Psoas muscle (tissue), 8 donors: ENCODE data around the gene EARS2. TPM values are rescaled to one million over a fixed set of nuclear protein-coding genes. Genes with fewer than 3 reads are reported as not detected.

Source experiments
- ATAC-seq, 4 donors: fragments of 200-7000 bp; cut with Tn5 transposase; one replicate each; pipeline ENCODE4 v1.9.1; 2020; ENCODE audit warnings: moderate library complexity in 3 of 4, mild to moderate bottlenecking in 2 of 4
- DNase-seq, 2 donors: peaks; one replicate each; pipeline ENCODE4 v3.0.0-alpha.2; 2020
- H3K27ac ChIP-seq: fragments of 200-600 bp; one replicate; pipeline ENCODE4 v1.8.0; 2022
- H3K27me3 ChIP-seq, 3 donors: fragments of 200-600 bp in 1 of 3; one replicate each; pipeline versions ENCODE4 v1.6.1 to v1.8.0; 2013 to 2022; ENCODE audit warnings: low read length in 2 of 3, mild to moderate bottlenecking in 2 of 3, moderate library complexity in 1 of 3; ENCODE audit not compliant: insufficient read depth in 3 of 3
- H3K36me3 ChIP-seq, 2 donors: fragments of 200-600 bp in 1 of 2; one replicate each; pipeline versions ENCODE4 v1.6.1 to v1.8.0; 2013 to 2022; ENCODE audit warnings: low read depth in 1 of 2, mild to moderate bottlenecking in 1 of 2, moderate library complexity in 1 of 2; ENCODE audit not compliant: insufficient read depth in 1 of 2
- H3K4me1 ChIP-seq: fragments of 200-600 bp; one replicate; pipeline ENCODE4 v1.8.0; 2022
- H3K4me3 ChIP-seq: fragments of 200-600 bp; one replicate; pipeline ENCODE4 v1.8.0; 2022; ENCODE audit warnings: mild to moderate bottlenecking
- H3K9me3 ChIP-seq: fragments of 200-600 bp; one replicate; pipeline ENCODE4 v1.8.0; 2022
- WGBS, 3 donors: extraction: QIAGEN DNeasy Blood & Tissue Kit; methylation state at CpG; one replicate each; pipeline versions ENCODE4 v1.1.6 to v1.1.7; 2013; 5-methylcytosine and 5-hydroxymethylcytosine counted together
- intact Hi-C, 2 donors: fragments of 100-400 bp; cut with DNase I; formaldehyde crosslinking; loops; one replicate each; pipeline versions ENCODE4 v1.11.0 to v1.14.2; 2022
- polyA plus RNA-seq, 3 donors: library from polyadenylated mRNA; stranded (reverse); fragments of 200-250 nt; gene quantifications; one replicate each; pipeline ENCODE4 v1.2.3, GENCODE V29; 2013
- total RNA-seq, 4 donors: library from RNA; stranded (reverse); fragmentation: NEBNext Ultra II Directional in 2 of 4; extraction: Animal tissue kit (Norgen Biotek cat#: 25700) in 2 of 4; gene quantifications; one replicate each; pipeline versions ENCODE4 v1.2.1 to v1.2.4, GENCODE V29; 2021 to 2023
- TF ChIP-seq, protein P1 (sequence below): fragments of 200-600 bp; IDR thresholded peaks from one replicate; pipeline ENCODE4 v1.8.0; 2022; ENCODE audit warnings: antibody characterized with exemption
- donor health status: healthy with polysubstance abuse.
- donor health status: DM: no; HTN: no; CAD: no; lungs with moderate emphysema.
- donor health status: Bipolar disorder and iron deficiency.
- donor health status: healthy.
- donor health status: DM: yes; HTN: yes; CAD: no.
- donor health status: DM: no; HTN: no; CAD: no.
- donor health status: DM: no; HTN: no; CAD: no.
- donor health status: DM: yes; HTN: yes; CAD: no.

Gene EARS2
- total and polyA plus RNA-seq, 7 donors, result 12.1 to 28.3 (median 19.8) TPM

DNA sequence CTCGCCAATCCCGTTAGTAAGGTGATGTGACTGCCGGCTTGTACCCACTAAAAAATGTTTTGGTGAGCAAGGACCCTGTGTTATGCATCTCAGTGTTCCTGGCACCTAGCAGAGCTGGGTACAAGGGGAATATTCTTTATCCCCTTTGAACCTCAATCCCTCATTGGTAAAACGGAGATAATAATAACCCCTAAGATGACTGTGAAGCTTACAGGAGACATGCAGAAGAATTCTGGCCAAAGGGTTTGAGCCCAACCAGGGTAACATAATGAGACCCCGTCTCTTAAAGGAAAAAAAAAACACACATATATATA, 47.8 kb downstream of the EARS2 start:
- H3K27ac ChIP-seq, result peak overlapping the region; percentile 95
- H3K4me3 ChIP-seq, result peak overlapping the region; percentile 94
- peaks cover 0 to 6% of the 10 kb centered on the region in 2 donors for H3K36me3 ChIP-seq
- intact Hi-C loops, result no loop called here
- no peak for ATAC-seq
- H3K9me3 ChIP-seq, result no peaks in the 10 kb centered on the region
- TF ChIP-seq, protein P1, sequence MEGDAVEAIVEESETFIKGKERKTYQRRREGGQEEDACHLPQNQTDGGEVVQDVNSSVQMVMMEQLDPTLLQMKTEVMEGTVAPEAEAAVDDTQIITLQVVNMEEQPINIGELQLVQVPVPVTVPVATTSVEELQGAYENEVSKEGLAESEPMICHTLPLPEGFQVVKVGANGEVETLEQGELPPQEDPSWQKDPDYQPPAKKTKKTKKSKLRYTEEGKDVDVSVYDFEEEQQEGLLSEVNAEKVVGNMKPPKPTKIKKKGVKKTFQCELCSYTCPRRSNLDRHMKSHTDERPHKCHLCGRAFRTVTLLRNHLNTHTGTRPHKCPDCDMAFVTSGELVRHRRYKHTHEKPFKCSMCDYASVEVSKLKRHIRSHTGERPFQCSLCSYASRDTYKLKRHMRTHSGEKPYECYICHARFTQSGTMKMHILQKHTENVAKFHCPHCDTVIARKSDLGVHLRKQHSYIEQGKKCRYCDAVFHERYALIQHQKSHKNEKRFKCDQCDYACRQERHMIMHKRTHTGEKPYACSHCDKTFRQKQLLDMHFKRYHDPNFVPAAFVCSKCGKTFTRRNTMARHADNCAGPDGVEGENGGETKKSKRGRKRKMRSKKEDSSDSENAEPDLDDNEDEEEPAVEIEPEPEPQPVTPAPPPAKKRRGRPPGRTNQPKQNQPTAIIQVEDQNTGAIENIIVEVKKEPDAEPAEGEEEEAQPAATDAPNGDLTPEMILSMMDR, result no peak
- DNase-seq, result no peak
- no peaks in the 10 kb centered on the region for H3K27me3 ChIP-seq
- WGBS, 3 donors, result 4 to 13% (median 7%) methylated on average over 5 of the region's 5 CpGs
- H3K4me1 ChIP-seq, result peaks cover 18% of the 10 kb centered on the region

DNA sequence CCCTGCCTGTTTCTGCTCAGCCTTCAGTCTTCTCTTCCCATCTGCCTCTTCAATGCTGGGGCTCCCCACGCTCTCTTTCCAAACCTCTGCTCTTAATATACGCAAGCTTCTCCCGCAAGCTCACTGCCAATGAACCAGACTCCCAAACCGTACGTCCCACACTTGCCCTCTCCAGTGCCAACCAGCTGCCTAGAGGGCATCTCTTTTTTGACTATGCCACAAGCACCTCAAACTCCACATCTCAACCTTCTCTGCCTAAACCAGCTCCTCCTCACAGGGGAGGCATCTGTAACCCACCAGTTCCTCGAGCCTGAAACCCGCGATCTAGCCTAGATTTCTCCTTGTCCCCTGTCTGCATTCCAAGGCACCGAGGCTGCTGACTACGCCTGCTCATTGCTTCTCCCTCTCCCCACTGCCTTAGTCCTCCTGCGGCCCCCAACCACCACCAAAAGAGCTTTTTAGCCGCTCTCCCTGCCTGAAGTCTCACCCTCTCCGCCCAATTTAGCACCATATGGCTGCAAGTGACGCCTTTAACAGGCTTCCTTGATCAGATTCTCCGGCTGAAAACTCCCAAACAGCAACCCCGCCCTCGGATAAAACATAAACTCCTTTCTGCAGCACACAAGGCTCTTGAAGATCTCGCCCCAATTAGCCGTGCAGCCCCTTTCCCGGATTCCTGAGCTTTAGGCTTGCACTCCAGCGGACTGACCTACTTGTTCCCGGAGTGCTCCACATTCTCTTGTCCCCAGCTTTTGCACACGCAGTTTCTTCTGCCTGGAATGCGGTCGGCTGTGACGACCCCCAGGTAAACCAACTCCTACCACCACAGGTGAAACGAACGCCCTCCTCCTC, 48.3 kb downstream of the EARS2 start:
- WGBS, 3 donors, result 24 to 36% (median 25%) methylated on average over 28 of the region's 28 CpGs
- Histone ChIP-seq H3K4me3 (peak overlapping the region; percentile 94), H3K36me3 (peaks cover 0 to under 1% of the 10 kb centered on the region in 2 donors), H3K9me3 (no peaks in the 10 kb centered on the region), H3K27me3 (no peaks in the 10 kb centered on the region), H3K27ac (peak overlapping the region; percentile 95), H3K4me1 (peaks cover 24% of the 10 kb centered on the region)
- TF ChIP-seq, protein P1, result no peak
- DNase-seq (no peak), ATAC-seq (no peak)
- intact Hi-C loops, result no loop called here

DNA sequence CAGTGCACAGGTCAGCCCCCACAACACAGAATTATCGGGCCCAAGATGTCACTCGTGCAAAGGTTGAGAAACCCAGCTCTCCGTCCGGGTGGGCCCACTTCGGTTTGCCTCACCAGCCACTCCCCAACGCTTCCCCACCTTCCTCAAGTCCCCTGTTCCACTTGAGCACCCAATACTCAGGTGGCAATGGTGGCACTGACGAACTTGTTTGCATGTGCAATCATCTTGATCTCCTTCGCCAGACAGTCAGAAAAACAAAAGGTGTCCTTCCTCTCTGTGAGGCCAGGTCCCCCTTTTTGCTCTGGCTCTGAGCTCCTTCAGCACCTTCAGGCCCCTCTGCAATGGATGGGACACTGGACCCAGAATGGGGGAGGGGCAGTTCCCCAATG, 50.5 kb downstream of the EARS2 start:
- no peak for ATAC-seq
- H3K4me1 ChIP-seq, result peaks cover 32% of the 10 kb centered on the region
- DNase-seq, result no peak
- no peaks in the 10 kb centered on the region for H3K9me3 ChIP-seq
- peaks cover 0 to 4% of the 10 kb centered on the region in 2 donors for H3K36me3 ChIP-seq
- H3K27me3 ChIP-seq, result no peaks in the 10 kb centered on the region
- TF ChIP-seq, protein P1, result no peak
- no peak overlapping the region for H3K4me3 ChIP-seq
- intact Hi-C loops, result no loop called here
- WGBS, 3 donors, result 93 to 95% (median 95%) methylated on average over 8 of the region's 8 CpGs
- H3K27ac ChIP-seq, result peak overlapping the region; percentile 86

GRCh38 chr16:23505671-23506605, 51.2 kb downstream of the EARS2 start:
- no peak for ATAC-seq
- no peak for DNase-seq
- WGBS, 3 donors, result 70 to 82% (median 74%) methylated on average over 7 of the region's 7 CpGs
- Histone ChIP-seq H3K4me1 (peaks cover 37% of the 10 kb centered on the region), H3K9me3 (no peaks in the 10 kb centered on the region), H3K27me3 (no peaks in the 10 kb centered on the region), H3K27ac (peak overlapping the region; percentile 86), H3K4me3 (peak overlapping the region; percentile 9), H3K36me3 (peaks cover 0 to 8% of the 10 kb centered on the region in 2 donors)
- TF ChIP-seq, protein P1, result no peak
- intact Hi-C loops, result no loop called here
